GM18907 (cell line): Measurements from ENCODE around the gene LPP.

Source experiments
- ATAC-seq: cut with Tn5 transposase; IDR thresholded peaks from one replicate; pipeline ENCODE4 v1.9.1; 2021; ENCODE audit warnings: mild to moderate bottlenecking, moderate library complexity; ENCODE audit not compliant: unreplicated experiment

The LPP gene

DNA sequence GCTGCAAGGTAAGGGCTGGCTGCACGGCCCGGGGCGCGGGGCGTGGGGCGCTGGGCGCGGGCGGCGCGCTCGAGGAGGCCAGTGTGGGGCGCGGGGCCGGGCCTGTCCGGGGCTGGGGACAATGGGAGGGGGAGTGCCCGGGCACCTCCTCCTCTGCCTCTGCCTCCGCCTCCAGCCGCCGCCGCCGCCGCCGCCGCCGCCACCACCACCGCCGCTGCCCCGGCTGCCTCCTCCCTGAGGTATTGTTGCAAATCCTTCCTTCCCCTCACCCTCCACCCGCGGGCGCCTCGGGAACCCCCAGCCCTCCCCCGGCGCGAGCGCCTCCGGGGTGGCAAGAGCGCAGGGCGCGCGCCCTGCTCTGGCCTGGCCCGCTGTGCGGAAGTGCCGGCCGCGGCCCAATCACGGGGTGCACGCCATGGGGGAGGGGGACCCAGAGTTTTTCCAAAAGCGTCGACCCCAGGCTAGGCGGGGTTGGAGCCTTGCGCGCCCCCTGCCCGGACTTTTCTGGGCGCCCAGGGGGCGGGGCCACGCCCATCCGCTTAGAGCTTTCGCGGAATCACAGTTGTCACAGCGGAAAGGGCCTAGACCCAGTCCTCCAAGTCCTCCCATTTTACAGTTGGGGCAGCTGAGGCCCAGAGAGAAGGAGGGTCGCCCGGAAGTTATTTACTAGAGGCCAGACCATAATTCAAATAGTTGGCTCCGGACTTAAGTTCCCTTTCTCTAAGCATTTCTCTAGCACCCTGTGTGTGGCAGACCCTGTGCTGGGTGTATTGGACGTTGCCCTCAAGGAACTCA lies at the start of gene LPP:
TSS of gene LPP (plus strand) at position 144 of the 795 bp plus-strand sequence. CDS start 251,964 bp downstream, outside the sequence.
- ATAC-seq: peak; percentile 83

DNA sequence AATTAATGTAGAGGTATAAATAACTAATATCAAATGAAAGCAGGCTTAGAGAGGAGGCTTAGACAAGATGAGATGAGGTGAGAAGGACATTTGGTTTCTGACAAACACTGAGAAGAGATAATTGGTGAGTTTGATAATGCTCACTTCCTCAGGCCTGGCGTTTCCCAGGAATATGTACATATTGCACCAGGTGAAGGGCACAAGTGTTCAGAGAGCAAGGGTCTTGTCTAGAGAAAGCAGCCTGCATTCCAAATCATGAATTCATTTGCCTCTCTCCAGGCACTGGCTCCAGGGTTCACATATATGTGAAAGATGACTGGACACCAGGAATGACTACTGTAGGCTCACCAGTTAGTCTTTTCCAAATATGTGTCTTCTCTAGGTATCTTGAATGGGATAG lies 48.0 kb upstream of the LPP start:
- no peak for ATAC-seq

GRCh38 chr3:188106454-188106853 lies 47.5 kb upstream of the LPP start:
- no peak for ATAC-seq

- ATAC-seq: no peak
Measured at GRCh38 chr3:188106887-188107830, 46.8 kb upstream of the LPP start.

DNA sequence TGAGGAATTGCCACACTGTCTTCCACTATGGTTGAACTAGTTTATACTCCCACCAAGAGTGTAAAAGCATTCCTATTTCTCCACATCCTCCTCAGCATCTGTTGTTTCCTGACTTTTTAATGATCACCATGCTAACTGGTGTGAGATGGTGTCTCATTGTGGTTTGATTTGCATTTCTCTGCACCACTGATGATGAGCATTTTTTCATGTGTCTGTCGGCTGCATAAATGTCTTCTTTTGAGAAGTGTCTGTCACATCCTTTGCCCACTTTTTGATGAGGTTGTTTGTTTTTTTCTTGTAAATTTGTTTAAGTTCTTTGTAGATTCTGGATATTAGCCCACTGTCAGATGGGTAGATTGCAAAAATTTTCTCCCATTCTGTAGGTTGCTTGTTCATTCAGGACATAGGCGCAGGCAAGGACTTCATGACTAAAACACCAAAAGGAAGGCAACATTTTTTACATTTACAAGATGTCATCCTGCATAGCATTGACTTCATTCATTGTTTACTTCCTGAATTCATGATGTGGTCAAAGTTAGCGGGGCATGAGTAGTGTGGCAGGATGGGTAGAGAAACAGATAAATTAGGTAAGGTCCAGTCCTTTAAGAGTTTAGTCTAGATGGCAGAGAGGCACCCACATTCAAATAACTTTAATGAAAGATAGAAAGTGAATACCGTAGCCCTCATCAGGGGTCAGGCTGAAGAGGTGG lies 45.1 kb upstream of the LPP start:
- no peak for ATAC-seq

GRCh38 chr3:188111002-188111584 lies 42.9 kb upstream of the LPP start:
- ATAC-seq: no peak

DNA sequence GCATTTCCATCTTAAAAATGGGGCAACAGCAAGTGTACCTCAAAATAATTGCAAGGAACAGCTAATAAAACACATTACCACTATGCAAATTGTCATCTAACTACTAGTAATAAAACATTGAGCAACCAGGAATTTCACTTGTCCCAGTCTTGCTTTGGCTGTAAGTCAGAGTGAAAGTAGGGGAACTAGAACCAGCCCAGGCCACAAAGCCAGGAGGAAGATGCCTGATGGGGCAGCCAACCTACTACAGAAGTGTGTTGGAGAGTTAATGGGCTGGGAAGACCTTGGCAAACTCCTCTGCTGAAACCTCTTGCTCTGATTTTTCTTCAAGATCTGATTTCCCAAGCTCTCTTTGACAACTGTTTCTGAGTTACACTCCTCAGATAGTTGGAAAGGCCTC lies 40.2 kb upstream of the LPP start:
- no peak for ATAC-seq

DNA sequence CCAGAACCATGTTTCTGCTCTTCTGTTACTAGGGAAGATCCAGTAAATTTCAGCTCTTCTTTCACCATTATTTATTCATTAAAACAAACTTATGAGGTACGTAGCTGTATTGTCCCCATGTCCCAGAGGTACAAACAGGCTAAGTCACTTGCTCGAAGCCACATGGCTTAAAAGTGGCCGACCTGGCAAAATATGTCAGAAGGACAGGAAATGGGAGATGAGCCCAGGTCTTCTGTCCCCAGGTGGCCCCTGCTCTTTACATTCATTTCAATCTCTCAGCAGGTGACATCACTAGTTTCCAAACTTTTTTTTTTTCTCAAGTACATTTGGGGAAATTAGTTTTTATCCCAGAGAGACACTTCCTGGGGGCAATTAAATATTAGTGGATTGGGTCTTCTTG lies 34.1 kb upstream of the LPP start:
- ATAC-seq: no peak

DNA sequence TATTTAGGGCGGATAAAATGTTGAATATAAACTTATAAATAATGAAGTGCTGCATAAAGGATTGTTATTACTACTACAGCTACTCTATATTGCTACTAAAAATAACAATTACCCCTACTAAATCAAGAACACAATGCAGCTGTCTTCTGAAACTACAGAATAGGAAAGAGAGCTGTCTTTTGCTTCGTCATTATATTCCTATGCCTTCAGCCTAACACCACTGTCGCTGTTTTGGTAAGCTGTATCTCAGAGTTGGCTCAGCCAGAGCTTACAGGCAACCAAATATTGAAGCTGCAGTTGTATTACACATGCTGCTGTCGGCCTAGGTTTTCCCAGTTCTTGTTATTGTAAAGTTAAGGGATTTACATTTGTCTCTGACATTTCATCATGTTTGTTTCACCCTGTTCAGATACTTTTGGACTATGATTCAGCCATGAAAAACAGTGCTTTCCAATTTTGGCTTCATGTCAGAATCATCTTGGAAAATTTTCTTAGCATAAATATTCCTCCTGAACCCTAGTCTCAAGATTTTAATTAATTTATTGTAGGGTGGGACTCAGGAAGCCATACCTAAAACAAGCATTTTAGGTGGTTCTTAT lies 31.3 kb upstream of the LPP start:
- no peak for ATAC-seq

GRCh38 chr3:188123170-188123905 lies 30.6 kb upstream of the LPP start:
- no peak for ATAC-seq

DNA sequence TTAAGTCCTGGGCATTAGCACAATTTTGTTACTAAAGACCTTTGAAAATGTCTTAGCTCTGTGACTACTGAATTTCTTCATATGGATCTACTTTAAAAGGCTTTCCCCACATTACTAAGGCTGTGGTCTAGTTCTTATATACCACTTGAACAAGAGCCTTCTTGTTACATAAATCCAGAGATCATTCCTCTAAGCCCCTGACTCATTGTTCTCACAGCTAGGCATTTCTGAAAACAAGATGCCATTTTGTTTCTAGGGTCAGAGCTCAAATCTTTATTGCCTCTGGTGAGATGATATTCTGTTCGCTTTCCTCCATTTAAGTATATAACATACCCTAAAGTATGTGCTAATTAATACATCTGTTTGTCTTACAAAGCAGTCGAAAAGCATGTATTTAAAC lies 29.8 kb upstream of the LPP start:
- ATAC-seq: no peak

- no peak for ATAC-seq
Measured at GRCh38 chr3:188125076-188125475, 28.9 kb upstream of the LPP start.

GRCh38 chr3:188126276-188126675 lies 27.7 kb upstream of the LPP start:
- no peak for ATAC-seq

DNA sequence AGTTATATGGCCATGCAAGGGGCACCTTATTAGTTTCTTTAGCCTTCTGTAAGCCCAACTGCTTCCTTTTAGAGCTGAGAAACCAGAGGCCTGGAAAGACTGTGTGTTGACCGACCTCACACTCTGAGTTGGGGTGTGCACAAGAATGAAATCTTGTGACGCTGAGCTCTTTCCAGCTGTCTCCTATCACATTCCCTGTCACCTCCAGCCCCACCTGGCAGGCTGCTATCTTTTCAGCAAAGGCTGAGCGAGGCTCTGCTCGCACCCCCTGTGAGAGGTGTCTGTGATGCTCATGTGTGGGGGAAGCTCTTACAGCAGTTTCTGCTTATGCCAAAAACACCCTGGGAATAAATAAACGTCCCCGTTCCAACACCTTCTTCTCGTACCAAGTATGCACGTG lies 27.0 kb upstream of the LPP start:
- no peak for ATAC-seq

- peak; percentile 63 for ATAC-seq
Measured at GRCh38 chr3:188128905-188129304, 25.1 kb upstream of the LPP start.

- peak; percentile 68 for ATAC-seq
Measured at GRCh38 chr3:188131023-188131422, 22.9 kb upstream of the LPP start.

- ATAC-seq: peak; percentile 65
Measured at GRCh38 chr3:188133219-188133618, 20.7 kb upstream of the LPP start.

GRCh38 chr3:188133646-188134045 lies 20.3 kb upstream of the LPP start:
- ATAC-seq: no peak

DNA sequence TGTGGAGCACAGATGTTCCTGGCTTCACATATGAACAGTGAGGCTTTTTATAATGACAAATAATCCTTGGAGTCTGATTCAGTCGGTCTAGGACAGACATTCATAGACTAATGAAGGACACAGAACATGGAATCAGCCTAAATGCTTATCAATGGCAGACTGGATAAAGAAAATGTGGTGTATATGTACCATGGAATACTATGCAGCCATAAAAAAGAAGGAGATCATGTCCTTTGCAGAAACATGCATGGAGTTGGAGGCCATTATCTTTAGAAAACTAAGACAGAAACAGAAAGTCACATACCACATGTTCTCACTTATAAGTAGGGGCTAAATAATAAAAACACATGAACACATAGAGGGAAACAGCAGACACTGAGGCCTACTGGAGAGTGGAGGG lies 19.9 kb upstream of the LPP start:
- no peak for ATAC-seq

- no peak for ATAC-seq
Measured at GRCh38 chr3:188134856-188135255, 19.1 kb upstream of the LPP start.
